HUES64 (cell line): ENCODE measurements around the gene CBX4.

Experiments used
- H3K27ac ChIP-seq: 2 replicates; pipeline ENCODE4 v1.7.0; 2013; ENCODE audit warnings: low read depth, low read length, inconsistent platforms
- H3K27me3 ChIP-seq: 2 replicates; pipeline ENCODE4 v1.6.1; 2013; ENCODE audit warnings: mild to moderate bottlenecking, low read length; ENCODE audit not compliant: insufficient read depth
- H3K36me3 ChIP-seq: 2 replicates; pipeline ENCODE4 v1.6.1; 2013; ENCODE audit warnings: mild to moderate bottlenecking, low read length; ENCODE audit not compliant: insufficient read depth
- H3K4me1 ChIP-seq: 2 replicates; pipeline ENCODE4 v1.6.1; 2013; ENCODE audit warnings: mild to moderate bottlenecking, low read length, moderate library complexity; ENCODE audit not compliant: insufficient read depth
- H3K4me3 ChIP-seq: 2 replicates; pipeline ENCODE4 v1.5.1; 2013; ENCODE audit warnings: mild to moderate bottlenecking, low read length, moderate library complexity
- H3K9ac ChIP-seq: 2 replicates; pipeline ENCODE4 v1.6.1; 2013; ENCODE audit warnings: mild to moderate bottlenecking, low read depth, low read length
- H3K9me3 ChIP-seq: 2 replicates; pipeline ENCODE4 v1.6.1; 2013; ENCODE audit warnings: low read depth, low read length; ENCODE audit not compliant: insufficient read depth
- WGBS: fragments of 150-250, 120-280 bp; methylation state at CpG from one replicate; pipeline ENCODE4 v1.1.7; 2013; ENCODE audit warnings: missing lambda C conversion rate; 5-methylcytosine and 5-hydroxymethylcytosine counted together

CBX4 gene

DNA sequence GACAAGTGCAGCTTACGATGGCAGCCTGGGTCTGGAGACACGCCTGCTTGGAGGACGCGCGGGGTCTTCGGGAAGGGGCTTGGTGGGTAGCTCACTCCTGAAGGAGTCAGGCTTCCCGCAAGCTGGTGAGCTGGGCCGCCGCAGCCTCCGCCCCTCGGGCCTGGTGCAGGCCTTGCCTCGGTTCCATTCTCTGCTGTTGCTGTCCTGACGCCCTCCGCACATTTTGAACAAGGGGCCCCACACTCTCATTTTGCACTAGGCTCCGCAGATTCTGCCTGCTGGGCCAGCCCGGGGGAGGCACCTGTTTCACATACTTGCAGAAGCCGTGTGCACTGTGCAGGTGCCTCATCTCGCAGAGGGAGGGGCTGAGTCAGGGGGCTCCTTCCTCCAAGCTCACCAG lies 31.9 kb upstream of the CBX4 start:
- WGBS, result 96% methylated on average over 18 of the region's 18 CpGs
- no peaks in the 10 kb centered on the region for H3K36me3 ChIP-seq
- no peak overlapping the region for H3K4me3 ChIP-seq
- H3K27me3 ChIP-seq, result no peaks in the 10 kb centered on the region
- no peak overlapping the region for H3K9ac ChIP-seq
- no peaks in the 10 kb centered on the region for H3K9me3 ChIP-seq
- no peak overlapping the region for H3K27ac ChIP-seq
- peaks cover 12% of the 10 kb centered on the region; the same call in 1 of the 2 replicates for H3K4me1 ChIP-seq

DNA sequence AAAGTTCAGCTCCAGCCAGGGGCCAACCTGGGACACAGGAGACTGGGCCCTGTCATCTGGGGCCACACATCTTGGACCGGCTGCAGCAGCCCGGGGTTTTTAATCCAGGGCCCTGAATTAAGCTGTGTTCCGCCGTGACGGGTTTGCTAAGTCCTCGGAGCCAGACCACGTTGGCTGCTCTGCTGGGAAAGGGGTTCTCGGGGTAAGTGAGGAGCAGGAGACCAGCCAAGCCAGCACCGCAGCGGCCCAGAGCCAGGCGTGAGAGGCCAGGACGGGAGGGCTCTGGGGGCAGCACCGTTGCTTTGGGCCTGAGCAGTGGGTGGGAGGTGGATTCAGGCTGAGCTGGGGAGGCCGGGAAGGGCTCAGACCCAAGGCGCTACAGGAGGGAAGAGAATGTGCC lies 31.3 kb upstream of the CBX4 start:
- Histone ChIP-seq H3K4me3 (no peak overlapping the region), H3K4me1 (peaks cover 12% of the 10 kb centered on the region; the same call in 1 of the 2 replicates), H3K27me3 (no peaks in the 10 kb centered on the region), H3K9ac (no peak overlapping the region), H3K36me3 (no peaks in the 10 kb centered on the region), H3K27ac (no peak overlapping the region), H3K9me3 (no peaks in the 10 kb centered on the region)
- 90% methylated on average over 15 of the region's 15 CpGs for WGBS

DNA sequence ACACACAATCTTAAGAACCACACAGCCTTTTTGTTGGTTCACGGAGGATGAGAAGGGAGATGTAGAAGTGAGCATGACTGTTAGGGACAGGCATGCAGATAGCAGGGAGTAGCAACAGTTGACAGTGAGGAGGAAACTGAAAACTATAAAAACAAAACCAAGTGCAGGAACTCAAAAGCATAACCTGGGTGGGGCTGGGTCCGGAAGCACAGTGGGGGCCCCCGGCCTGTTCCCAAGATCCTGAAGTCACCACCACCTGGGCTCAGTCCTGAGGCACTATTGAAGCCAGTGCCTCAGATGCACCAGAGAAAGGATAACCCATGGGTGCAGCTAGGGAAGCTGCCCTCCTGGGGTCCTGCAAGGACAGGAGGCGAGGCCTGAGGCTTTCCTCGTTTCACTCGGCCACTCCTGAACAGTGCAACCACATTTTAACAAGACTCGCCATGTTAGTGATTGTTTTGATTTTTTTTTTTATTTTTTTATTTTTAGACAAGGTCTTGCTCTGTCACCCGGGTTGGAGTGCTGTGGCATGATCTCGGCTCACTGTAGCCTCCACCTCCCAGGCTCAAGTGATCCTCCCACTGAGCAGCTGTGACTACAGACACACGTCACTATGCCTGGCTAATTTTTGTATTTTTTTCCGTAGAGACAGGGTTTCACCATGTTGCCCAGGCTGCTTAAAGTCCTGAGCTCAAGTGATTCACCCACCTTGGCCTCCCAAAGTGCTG lies 27.7 kb upstream of the CBX4 start:
- 92% methylated on average over 10 of the region's 11 CpGs for WGBS
- no peaks in the 10 kb centered on the region for H3K9me3 ChIP-seq
- H3K27ac ChIP-seq, result no peak overlapping the region
- H3K9ac ChIP-seq, result no peak overlapping the region
- H3K27me3 ChIP-seq, result no peaks in the 10 kb centered on the region
- no peak overlapping the region for H3K4me3 ChIP-seq
- peaks cover 12% of the 10 kb centered on the region; the same call in 1 of the 2 replicates for H3K4me1 ChIP-seq
- no peaks in the 10 kb centered on the region for H3K36me3 ChIP-seq

DNA sequence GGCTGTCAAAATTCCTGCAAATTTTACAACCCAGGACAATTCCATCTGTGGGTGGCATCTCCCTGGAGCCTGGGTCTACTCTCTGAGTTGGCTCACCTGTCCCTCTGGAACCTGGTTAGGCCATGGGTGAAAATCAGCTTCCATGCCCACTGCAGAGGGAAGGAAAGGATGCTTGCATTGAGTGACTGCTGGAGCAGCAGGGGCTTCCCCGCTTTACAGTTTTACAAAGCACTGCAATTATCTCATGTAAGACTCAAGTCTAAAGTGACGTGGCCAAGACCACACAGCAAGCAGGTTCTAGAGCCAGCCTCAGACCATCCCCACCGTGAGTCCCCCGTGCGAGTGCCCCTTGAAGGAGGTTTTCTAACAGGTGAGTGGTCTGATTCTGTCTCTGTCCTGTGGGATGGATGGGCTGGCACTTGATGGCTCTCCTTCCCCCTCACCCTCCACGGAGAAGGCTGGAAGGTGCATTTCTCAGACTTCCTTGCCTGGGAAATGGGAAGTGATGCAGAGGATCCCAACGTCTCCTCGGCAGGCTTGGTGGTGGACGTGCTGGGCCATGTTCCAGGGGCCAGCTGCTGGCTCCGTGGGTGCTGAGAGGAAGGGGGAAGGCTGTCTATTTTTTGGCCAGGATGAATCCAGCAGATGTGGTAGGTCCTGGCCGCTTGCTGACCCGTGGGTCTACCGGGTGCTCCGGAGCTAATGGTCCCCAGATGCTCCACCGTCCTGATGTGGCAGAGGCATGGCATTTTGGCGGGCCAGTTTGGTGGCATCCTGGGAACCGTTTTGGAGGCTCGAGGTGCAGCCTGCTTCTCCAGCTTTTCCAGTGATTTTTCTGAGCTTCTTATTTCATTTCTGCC lies 26.3 kb upstream of the CBX4 start:
- Histone ChIP-seq H3K4me3 (no peak overlapping the region), H3K27ac (no peak overlapping the region), H3K9me3 (no peaks in the 10 kb centered on the region), H3K9ac (no peak overlapping the region), H3K36me3 (no peaks in the 10 kb centered on the region), H3K27me3 (no peaks in the 10 kb centered on the region), H3K4me1 (peaks cover 12% of the 10 kb centered on the region; the same call in 1 of the 2 replicates)
- 90% methylated on average over 18 of the region's 18 CpGs for WGBS

DNA sequence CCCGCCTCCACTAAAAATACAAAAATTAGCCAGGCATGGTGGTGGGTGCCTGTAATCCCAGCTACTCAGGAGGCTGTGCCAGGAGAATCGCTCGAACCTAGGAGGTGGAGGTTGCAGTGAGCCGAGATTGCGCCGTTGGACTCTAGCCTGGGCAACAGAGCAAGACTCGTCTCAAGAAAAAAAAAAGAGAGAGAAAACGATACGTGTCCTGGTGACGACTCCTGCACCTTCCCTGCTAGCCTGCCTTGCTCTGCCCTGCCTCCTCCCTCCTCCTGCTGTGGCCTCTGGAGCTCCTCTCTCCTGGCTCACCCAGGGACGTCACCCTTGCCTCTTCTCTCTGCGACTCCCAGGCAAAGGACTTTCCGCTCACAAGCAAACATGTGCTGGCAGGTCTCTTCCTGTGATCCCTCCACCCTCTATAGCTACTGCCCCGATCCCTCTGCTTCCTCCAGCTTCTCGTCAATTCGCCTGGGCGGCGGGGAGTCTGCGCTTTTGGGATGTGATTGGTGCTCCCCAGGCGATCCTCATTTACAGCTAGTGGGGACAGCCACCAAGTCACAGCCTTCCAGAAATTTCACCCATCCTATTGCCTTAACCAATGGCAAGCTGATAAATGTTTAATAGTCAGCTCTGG lies 25.5 kb upstream of the CBX4 start:
- peaks cover 8% of the 10 kb centered on the region; the same call in 1 of the 2 replicates for H3K4me1 ChIP-seq
- H3K4me3 ChIP-seq, result no peak overlapping the region
- H3K27ac ChIP-seq, result no peak overlapping the region
- H3K9me3 ChIP-seq, result no peaks in the 10 kb centered on the region
- 88% methylated on average over 20 of the region's 20 CpGs for WGBS
- no peaks in the 10 kb centered on the region for H3K27me3 ChIP-seq
- no peaks in the 10 kb centered on the region for H3K36me3 ChIP-seq
- no peak overlapping the region for H3K9ac ChIP-seq

DNA sequence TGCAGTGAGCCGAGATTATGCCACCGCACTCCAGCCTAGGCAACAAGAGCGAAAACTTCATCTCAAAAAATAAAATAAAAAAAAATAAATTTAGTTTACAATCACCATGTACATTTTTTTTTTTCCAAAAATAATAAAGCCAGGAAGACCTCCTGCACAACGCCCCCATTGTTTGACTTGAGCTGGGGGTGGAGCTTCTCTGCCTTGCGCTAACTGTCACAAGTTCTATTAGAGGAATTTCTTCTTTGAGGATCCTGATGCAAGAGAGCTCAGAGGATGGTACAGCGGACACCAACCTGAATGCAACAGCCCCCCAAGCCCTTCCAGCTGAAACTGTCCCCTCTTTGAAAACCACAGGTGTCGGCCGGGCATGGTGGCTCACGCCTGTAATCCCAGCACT lies 24.9 kb upstream of the CBX4 start:
- Histone ChIP-seq H3K4me1 (peaks cover 3% of the 10 kb centered on the region; the same call in 1 of the 2 replicates), H3K9ac (no peak overlapping the region), H3K27ac (no peak overlapping the region), H3K4me3 (no peak overlapping the region), H3K36me3 (no peaks in the 10 kb centered on the region), H3K9me3 (no peaks in the 10 kb centered on the region), H3K27me3 (no peaks in the 10 kb centered on the region)
- 91% methylated on average over 8 of the region's 9 CpGs for WGBS

DNA sequence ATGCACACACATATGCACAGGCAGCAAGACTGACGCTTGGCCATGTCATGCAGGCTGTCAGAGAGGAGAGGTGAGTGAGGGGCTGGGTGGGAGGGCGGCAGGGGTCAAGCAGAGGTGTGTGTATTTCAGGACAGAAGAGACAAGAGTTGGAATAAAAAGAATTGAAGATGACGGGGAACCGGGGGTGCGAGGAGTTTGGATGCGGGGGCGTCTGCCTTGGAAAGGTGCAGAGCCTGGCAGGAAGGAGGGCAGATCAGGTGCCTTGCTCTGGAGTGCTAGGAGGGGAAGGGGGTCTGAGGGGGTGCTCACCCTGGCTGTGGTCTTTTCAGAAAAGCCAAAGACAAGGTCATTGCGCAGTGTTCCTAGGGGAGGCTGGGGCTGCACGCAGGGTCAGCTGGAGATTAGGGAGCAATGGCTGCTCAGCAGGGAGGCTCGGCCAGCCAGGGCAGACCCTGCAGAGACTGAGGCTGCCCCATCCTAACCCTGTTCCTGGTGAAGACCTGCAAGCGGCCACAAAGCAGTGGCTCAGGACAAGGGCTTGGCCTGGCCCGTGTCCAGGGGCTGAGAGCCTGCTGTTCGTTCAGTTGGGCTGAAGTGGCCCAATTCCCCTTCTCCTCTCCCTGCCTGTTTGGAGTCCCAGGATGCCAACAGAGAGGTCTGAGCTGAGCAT lies 23.7 kb upstream of the CBX4 start:
- Histone ChIP-seq H3K9me3 (no peaks in the 10 kb centered on the region), H3K27me3 (no peaks in the 10 kb centered on the region), H3K9ac (no peak overlapping the region), H3K36me3 (no peaks in the 10 kb centered on the region), H3K4me3 (no peak overlapping the region), H3K27ac (no peak overlapping the region), H3K4me1 (no peaks in the 10 kb centered on the region)
- 84% methylated on average over 13 of the region's 13 CpGs for WGBS

DNA sequence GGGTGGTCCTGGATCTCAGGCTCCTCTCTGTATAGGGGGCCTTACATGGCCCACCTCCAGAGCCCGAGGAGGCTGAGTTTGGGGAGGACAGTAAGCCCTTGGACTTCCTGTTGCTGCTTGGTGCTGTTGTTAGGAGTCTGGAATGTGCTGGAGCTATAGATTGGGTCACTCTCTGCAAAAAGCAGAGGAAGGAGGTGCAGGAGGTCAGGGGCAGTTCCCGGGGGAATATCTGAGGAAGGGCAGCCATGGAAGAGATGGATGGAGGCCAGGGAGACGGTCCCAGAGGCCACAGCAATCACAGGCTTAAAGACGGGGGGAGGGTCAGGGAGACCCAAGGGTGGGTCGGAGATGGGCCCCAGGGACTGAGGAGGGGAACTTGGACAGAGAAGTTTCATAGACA lies 23.0 kb upstream of the CBX4 start:
- Histone ChIP-seq H3K27me3 (no peaks in the 10 kb centered on the region), H3K27ac (no peak overlapping the region), H3K4me3 (no peak overlapping the region), H3K9me3 (no peaks in the 10 kb centered on the region), H3K9ac (no peak overlapping the region), H3K36me3 (no peaks in the 10 kb centered on the region), H3K4me1 (no peaks in the 10 kb centered on the region)
- WGBS, result 86% methylated on average over 5 of the region's 5 CpGs

DNA sequence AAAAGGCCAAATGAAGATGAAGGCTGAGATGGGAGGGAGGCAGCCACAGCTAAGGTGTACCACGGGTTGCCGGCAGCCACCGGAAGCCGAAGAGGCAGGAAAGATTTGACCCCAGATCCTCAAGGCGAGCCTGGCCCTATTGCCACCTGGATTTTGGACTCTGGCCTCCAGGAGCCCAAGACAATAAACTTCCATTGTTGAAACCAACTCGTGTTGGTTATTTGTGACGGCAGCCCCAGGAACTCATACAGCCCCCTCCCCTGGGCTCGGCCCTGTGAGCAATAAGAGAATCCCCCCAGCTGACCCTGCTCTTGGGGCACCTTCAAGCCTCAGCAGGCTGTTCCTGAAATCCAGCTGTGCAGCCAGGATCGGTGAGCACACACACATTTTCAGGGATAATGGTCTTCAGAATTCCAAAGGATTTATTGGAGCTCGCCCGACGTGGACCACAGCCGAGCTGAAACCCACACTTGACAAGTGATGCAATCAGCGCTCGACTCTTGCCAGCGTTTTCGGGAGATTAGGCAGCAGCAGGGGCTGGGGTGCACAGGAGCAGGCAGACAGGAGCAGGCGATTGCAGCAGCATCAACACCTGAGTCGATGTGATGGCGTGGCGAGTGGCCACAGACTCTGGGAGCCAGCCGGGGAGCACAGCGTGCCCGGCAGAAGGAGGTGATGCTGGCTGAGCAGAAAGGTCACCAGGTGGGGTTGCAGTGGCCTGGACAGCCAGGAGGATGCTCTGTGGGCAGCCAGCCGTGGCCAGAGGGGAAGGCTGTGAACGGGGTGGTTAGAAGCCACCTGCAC lies 22.4 kb upstream of the CBX4 start:
- no peaks in the 10 kb centered on the region for H3K4me1 ChIP-seq
- H3K27me3 ChIP-seq, result no peaks in the 10 kb centered on the region
- 81% methylated on average over 26 of the region's 26 CpGs for WGBS

More for the DNA sequence above, 22.4 kb upstream of the CBX4 start:
- no peak overlapping the region for H3K9ac ChIP-seq
- H3K4me3 ChIP-seq, result no peak overlapping the region
- H3K9me3 ChIP-seq, result no peaks in the 10 kb centered on the region
- no peaks in the 10 kb centered on the region for H3K36me3 ChIP-seq
- H3K27ac ChIP-seq, result no peak overlapping the region
